Spleen (tissue), 11 donors: ENCODE measurements around the gene TAF13. TPM values are rescaled to one million over a fixed set of nuclear protein-coding genes. Genes with fewer than 3 reads are reported as not detected.

Experiments used
- DNase-seq: peaks from one replicate; pipeline ENCODE4 v3.0.0-alpha.2; 2020
- H3K27ac ChIP-seq, 8 donors: fragments of 200-600 bp; sonication (generic) in 7 of 8; 1 replicate in 4 of 8; 2 replicates in 4 of 8; pipeline versions ENCODE4 v1.5.0 to v1.8.0; 2016 to 2021; ENCODE audit warnings: inconsistent platforms in 4 of 8, mild to moderate bottlenecking in 4 of 8, moderate library complexity in 1 of 8
- H3K27me3 ChIP-seq, 7 donors: fragments of 200-600 bp; sonication (generic) in 6 of 7; replicated peaks in 1 of 7; 1 replicate in 4 of 7; 2 replicates in 3 of 7; pipeline versions ENCODE4 v1.5.0 to v1.8.0; 2016 to 2021; ENCODE audit warnings: inconsistent platforms in 3 of 7, mild to moderate bottlenecking in 1 of 7
- H3K36me3 ChIP-seq, 6 donors: fragments of 200-600 bp; sonication (generic) in 5 of 6; 1 replicate in 4 of 6; 2 replicates in 2 of 6; pipeline versions ENCODE4 v1.5.0 to v1.8.0; 2016 to 2021; ENCODE audit warnings: inconsistent platforms in 2 of 6
- H3K4me1 ChIP-seq, 6 donors: fragments of 200-600 bp; sonication (generic) in 5 of 6; 1 replicate in 3 of 6; 2 replicates in 3 of 6; pipeline versions ENCODE4 v1.5.0 to v1.8.0; 2016 to 2021; ENCODE audit warnings: inconsistent platforms in 3 of 6
- H3K4me3 ChIP-seq, 8 donors: fragments of 200-600 bp; sonication (generic) in 7 of 8; 1 replicate in 4 of 8; 2 replicates in 4 of 8; pipeline versions ENCODE4 v1.5.0 to v1.8.0; 2016 to 2021; ENCODE audit warnings: inconsistent platforms in 4 of 8, mild to moderate bottlenecking in 4 of 8, moderate library complexity in 2 of 8
- H3K9me3 ChIP-seq, 8 donors: fragments of 200-600 bp; sonication (generic) in 7 of 8; 1 replicate in 4 of 8; 2 replicates in 4 of 8; pipeline versions ENCODE4 v1.5.0 to v1.8.0; 2016 to 2021; ENCODE audit warnings: inconsistent platforms in 4 of 8
- POLR2A ChIP-seq, 3 donors: fragments of 450-650 bp; IDR thresholded peaks; one replicate each; pipeline ENCODE4 v1.5.1; 2017; ENCODE audit warnings: antibody characterized with exemption in 3 of 3, mild to moderate bottlenecking in 1 of 3
- POLR2AphosphoS5 ChIP-seq, 3 donors: sonication (generic); formaldehyde crosslinking; IDR thresholded peaks; one replicate each; pipeline ENCODE4 v1.5.1; 2017; ENCODE audit warnings: antibody characterized with exemption in 3 of 3
- WGBS, 5 donors: extraction: QIAGEN DNeasy Blood & Tissue Kit in 3 of 5; methylation state at CpG; one replicate each; pipeline versions ENCODE4 v1.1.5 to v1.1.7; 2013 to 2018; 5-methylcytosine and 5-hydroxymethylcytosine counted together
- intact Hi-C: fragments of 100-400 bp; cut with DNase I; formaldehyde crosslinking; loops from one replicate; pipeline ENCODE4 v1.15.0; 2023; ENCODE audit warnings: low total_unique reads
- polyA plus RNA-seq, 3 donors: library from polyadenylated mRNA; stranded (reverse); fragments of 200-250 nt; gene quantifications; one replicate each; pipeline ENCODE4 v1.2.1, GENCODE V29; 2013
- total RNA-seq, 7 donors: library from RNA; depleted of rRNA in 3 of 7; stranded (reverse); fragments of >200 nt in 3 of 7; fragmentation: NEBNext Ultra II Directional in 4 of 7; extraction: Animal tissue kit (Norgen Biotek cat#: 25700) in 4 of 7; gene quantifications; one replicate each; pipeline versions ENCODE4 v1.1.0 to v1.2.1, GENCODE V29; 2016 to 2021
- TF ChIP-seq, protein P1 (sequence below), 11 experiments: fragments of 200-600 bp in 7 of 11; fragments of 450-650 bp in 4 of 11; sonication (generic) in 4 of 11; IDR thresholded peaks in 8 of 11; conservative IDR thresholded peaks in 3 of 11; 1 replicate in 7 of 11; 2 replicates in 4 of 11; pipeline versions ENCODE4 v1.4.0 to v1.8.0; 2016 to 2021; ENCODE audit warnings: antibody characterized with exemption in 11 of 11, inconsistent platforms in 4 of 11, mild to moderate bottlenecking in 1 of 11
- donor health status: healthy with polysubstance abuse.
- donor health status: DM: no; HTN: no; CAD: no; lungs with moderate emphysema.
- donor health status: DM: no; HTN: no; CAD: no.
- donor health status: Bipolar disorder and iron deficiency.
- donor health status: healthy.
- donor health status: DM: no; HTN: no; CAD: no.
- donor health status: DM: yes; HTN: yes; CAD: no.

Gene TAF13
- total and polyA plus RNA-seq, 10 donors = 9.0 to 32.5 (median 22.7) TPM

DNA sequence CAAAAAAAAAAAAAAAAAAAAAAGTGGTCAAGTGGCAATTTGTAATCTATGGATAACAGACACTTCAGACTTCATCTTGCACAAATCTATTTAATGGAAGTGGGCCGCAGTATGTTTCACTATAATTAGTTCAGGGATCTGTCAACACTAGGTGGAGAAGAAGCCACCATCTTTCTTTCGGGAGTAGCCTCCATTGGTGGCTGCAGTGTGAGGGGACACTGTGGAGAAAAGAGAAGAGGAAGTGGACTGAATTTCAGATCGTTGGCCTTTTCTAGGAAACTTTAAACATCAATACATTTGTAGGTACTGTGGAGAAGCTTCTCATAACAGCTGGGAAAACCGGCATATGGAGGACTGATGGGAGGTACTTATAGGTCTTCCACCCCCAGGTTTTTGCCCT is 30.1 kb upstream of the TAF13 start:
- Histone ChIP-seq H3K4me1 (peaks cover 0 to 19% (median 13%) of the 10 kb centered on the region in 6 donors), H3K4me3 (no peak overlapping the region), H3K36me3 (peaks cover 0 to 12% (median 0%) of the 10 kb centered on the region in 6 donors), H3K9me3 (no peaks in the 10 kb centered on the region), H3K27me3 (no peaks in the 10 kb centered on the region), H3K27ac (no peak overlapping the region)
- WGBS, 5 donors = 67 to 77% (median 71%) methylated on average over 4 of the region's 4 CpGs
- intact Hi-C loops = no loop called here
- no peak for TF ChIP-seq POLR2AphosphoS5 (IDR thresholded peaks at IDR 0.05)
- no peak for TF ChIP-seq POLR2A (IDR thresholded peaks at IDR 0.05)
- TF ChIP-seq, protein P1, sequence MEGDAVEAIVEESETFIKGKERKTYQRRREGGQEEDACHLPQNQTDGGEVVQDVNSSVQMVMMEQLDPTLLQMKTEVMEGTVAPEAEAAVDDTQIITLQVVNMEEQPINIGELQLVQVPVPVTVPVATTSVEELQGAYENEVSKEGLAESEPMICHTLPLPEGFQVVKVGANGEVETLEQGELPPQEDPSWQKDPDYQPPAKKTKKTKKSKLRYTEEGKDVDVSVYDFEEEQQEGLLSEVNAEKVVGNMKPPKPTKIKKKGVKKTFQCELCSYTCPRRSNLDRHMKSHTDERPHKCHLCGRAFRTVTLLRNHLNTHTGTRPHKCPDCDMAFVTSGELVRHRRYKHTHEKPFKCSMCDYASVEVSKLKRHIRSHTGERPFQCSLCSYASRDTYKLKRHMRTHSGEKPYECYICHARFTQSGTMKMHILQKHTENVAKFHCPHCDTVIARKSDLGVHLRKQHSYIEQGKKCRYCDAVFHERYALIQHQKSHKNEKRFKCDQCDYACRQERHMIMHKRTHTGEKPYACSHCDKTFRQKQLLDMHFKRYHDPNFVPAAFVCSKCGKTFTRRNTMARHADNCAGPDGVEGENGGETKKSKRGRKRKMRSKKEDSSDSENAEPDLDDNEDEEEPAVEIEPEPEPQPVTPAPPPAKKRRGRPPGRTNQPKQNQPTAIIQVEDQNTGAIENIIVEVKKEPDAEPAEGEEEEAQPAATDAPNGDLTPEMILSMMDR (IDR thresholded peaks at IDR 0.05 in 8 of 11, conservative IDR thresholded peaks at IDR 0.05 in 3 of 11) = no peak
- DNase-seq = no peak

DNA sequence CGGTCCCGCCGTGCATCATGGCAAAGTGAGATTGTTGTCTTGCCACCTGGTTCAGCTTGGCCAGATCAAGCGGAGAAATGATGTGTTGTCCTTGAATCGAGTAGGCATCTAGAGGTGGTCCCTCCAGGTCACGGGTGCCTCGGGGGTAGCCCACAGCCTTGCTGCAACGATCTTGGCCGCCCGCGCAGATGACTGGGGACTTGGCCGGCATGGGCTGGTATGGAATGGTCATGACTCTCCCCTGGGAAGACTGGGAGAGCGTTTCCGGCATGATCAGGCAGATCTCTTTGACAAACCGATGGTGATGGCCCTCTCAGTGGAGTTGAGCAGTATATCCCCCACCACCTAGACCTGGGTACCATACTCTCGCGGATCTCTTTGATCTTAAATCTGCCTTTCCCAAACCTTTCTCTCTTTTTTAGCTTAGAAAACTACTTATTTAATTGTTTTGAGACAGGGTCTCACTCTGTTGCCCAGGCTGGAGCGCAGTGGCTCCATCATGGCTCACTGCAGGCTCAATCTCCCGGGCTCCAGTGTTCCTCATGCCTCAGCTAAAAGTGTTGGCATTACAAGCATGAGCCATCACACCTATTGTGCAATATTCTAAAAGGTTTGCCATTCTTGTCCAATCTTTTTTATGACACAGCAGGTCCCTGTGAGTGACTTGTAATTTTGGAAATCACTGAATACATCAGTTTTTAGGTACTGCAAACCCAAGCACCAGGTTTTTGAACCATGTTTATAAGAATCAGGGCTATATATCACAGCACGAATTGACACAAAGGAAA is 28.8 kb upstream of the TAF13 start:
- intact Hi-C loops = no loop called here
- no peak for TF ChIP-seq POLR2AphosphoS5 (IDR thresholded peaks at IDR 0.05)
- no peak for TF ChIP-seq POLR2A (IDR thresholded peaks at IDR 0.05)
- TF ChIP-seq, protein P1 (IDR thresholded peaks at IDR 0.05 in 8 of 11, conservative IDR thresholded peaks at IDR 0.05 in 3 of 11) = no peak
- H3K9me3 ChIP-seq = no peaks in the 10 kb centered on the region
- peaks cover 0 to 26% (median 20%) of the 10 kb centered on the region in 6 donors for H3K4me1 ChIP-seq
- H3K27me3 ChIP-seq = no peaks in the 10 kb centered on the region
- DNase-seq = no peak
- H3K27ac ChIP-seq = no peak overlapping the region
- H3K4me3 ChIP-seq = no peak overlapping the region
- 90 to 95% (median 94%) methylated on average over 18 to 20 of the region's 20 CpGs for WGBS, 5 donors
- H3K36me3 ChIP-seq = peaks cover 0 to 12% (median 0%) of the 10 kb centered on the region in 6 donors

DNA sequence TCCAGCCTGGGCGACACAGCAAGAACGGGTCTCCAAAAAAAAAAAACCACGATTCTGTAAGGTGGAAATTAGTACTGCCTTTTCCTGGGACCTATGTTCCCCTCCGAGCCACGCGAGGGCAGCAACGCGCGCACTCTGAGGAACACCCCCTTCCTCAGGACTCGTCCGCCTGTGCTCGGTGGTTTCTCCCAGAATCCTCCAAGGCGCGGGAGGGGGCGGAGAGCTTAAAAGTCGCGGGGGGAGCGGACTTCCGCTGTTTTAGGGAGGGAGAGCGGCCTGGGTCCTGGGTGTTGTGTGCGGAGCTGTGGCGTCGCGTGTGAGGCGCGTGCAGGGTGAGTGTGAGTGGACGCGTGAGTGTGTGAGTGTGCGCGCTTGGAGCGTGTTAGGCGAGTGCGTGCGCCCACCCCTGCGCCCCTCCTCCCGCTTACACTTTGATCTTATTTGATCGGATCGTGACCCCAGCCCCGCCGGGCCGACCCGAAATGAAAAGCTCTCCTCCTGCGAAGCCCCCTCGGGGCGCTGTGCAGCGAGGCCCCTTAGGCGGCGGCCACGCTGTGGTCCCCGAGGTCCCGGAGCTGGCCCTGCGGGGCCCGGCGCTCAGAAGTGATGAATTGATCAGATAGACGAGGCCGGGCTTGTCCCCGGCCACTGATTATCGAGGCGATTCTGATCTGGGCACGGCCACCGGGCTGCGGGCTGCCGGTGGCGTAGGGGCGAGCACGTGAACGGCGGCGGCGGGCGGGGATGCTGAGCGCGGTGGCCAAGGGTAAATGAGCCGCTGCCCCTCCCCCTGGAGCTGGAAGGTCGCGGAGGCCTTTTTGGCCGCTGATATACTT is 24.4 kb upstream of the TAF13 start:
- peak; percentile 99 for DNase-seq
- Histone ChIP-seq H3K27ac (peak overlapping the region; percentile 96 to 99 (median 98)), H3K4me3 (peak overlapping the region; percentile 78 to 99 (median 94)), H3K27me3 (no peaks in the 10 kb centered on the region), H3K9me3 (no peaks in the 10 kb centered on the region), H3K36me3 (peaks cover 0 to 35% (median 7%) of the 10 kb centered on the region in 6 donors), H3K4me1 (peaks cover 0 to 33% (median 25%) of the 10 kb centered on the region in 6 donors)
- 0 to 1% (median 0%) methylated on average over 63 to 77 of the region's 77 CpGs for WGBS, 5 donors
- intact Hi-C loops = no loop called here
- TF ChIP-seq POLR2A (IDR thresholded peaks at IDR 0.05) (peak; percentile 91 to 95 (median 92)), POLR2AphosphoS5 (IDR thresholded peaks at IDR 0.05) (peak; percentile 99)
- TF ChIP-seq, protein P1 (IDR thresholded peaks at IDR 0.05 in 8 of 11, conservative IDR thresholded peaks at IDR 0.05 in 3 of 11) = peak; percentile 80 to 98 (median 92)
